Measurements from ENCODE around the gene CRX. TPM values are rescaled to one million over a fixed set of nuclear protein-coding genes. Genes with fewer than 3 reads are reported as not detected.
A peak's percentile ranks its signal among the peaks of the same experiment; 100 is the strongest.
"Not testable (repeated sequence)": the region's sequence is repeated elsewhere in the genome, so short reads cannot be mapped to it uniquely, and the experiment has no call there.

Gene CRX
- total RNA-seq, 1 experiment from 2014 or later: not detected

DNA sequence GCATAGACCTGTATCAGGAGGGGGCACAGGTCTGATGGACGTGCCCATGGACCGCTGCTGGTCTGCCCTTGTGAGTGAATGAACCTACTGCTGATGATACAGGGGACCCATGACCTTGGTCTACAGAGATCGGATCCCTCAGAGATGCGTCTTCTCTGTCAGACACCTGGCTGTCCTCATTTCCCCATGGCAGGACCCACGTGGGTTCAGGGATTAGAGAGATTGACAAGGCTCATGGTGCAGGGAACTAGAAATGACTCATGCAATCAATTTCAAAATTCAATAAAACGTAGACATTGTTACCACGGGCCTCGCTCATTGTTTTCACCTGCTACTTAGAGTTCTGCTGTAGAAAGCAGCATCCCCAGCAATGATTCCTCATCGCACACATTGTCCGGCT lies 16.4 kb upstream of the CRX start:
- Mint-ChIP-seq H3K4me1 (ENCODE audit: insufficient read depth, unreplicated experiment) (no peaks in the 10 kb centered on the region), H3K9me3 (ENCODE audit: unreplicated experiment) (no peaks in the 10 kb centered on the region), H3K4me3 (ENCODE audit: unreplicated experiment) (no peak overlapping the region), H3K36me3 (ENCODE audit: insufficient read depth, unreplicated experiment) (peaks cover 4% of the 10 kb centered on the region), H3K27me3 (ENCODE audit: insufficient read depth, unreplicated experiment) (no peaks in the 10 kb centered on the region), H3K27ac (ENCODE audit: low read depth, unreplicated experiment) (no peak overlapping the region)
- BruUV-seq (replicated peaks): no TSS peak
- CTCF ChIA-PET: interaction anchor here (0.6 to 1.2 kb wide), 3 partner anchors 9 to 91 kb away, joined by 3 to 6 read pairs (median 3); no protein-coding TSS in a partner anchor
- intact Hi-C loops (cut with micrococcal nuclease): no loop called here
- TF ChIP-seq, protein P1, sequence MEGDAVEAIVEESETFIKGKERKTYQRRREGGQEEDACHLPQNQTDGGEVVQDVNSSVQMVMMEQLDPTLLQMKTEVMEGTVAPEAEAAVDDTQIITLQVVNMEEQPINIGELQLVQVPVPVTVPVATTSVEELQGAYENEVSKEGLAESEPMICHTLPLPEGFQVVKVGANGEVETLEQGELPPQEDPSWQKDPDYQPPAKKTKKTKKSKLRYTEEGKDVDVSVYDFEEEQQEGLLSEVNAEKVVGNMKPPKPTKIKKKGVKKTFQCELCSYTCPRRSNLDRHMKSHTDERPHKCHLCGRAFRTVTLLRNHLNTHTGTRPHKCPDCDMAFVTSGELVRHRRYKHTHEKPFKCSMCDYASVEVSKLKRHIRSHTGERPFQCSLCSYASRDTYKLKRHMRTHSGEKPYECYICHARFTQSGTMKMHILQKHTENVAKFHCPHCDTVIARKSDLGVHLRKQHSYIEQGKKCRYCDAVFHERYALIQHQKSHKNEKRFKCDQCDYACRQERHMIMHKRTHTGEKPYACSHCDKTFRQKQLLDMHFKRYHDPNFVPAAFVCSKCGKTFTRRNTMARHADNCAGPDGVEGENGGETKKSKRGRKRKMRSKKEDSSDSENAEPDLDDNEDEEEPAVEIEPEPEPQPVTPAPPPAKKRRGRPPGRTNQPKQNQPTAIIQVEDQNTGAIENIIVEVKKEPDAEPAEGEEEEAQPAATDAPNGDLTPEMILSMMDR (IDR thresholded peaks at IDR 0.05; ENCODE audit: unreplicated experiment): no peak
- POLR2A ChIA-PET: no interaction called here
- no peak for DNase-seq (ENCODE audit: unreplicated experiment)

DNA sequence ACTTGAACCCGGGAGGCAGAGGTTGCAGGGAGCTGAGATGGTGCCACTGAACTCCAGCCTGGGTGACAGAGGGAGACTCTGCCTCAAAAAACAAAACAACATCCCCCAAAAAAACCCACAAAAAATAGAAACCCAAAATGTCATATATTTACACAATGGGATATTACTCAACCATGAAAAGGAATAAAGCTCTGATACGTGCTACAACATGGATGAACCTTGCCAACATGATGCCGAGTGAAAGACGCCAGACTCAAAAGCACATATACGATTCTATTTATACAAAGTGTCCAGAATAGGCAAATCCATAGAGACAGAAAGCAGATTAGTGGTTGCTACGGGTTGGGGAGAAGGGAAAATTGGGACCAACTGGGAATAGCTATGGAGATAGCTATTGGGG lies 15.3 kb upstream of the CRX start:
- ChIA-PET CTCF (interaction anchor here (0.6 to 1.2 kb wide), 3 partner anchors 8 to 908 kb away, joined by 3 to 6 read pairs (median 3); no protein-coding TSS in a partner anchor), POLR2A (no interaction called here)
- TF ChIP-seq, protein P1 (IDR thresholded peaks at IDR 0.05; ENCODE audit: unreplicated experiment): no peak
- no peak overlapping the region for H3K27ac Mint-ChIP-seq (ENCODE audit: low read depth, unreplicated experiment)
- H3K9me3 Mint-ChIP-seq (ENCODE audit: unreplicated experiment): no peaks in the 10 kb centered on the region
- no peak for DNase-seq (ENCODE audit: unreplicated experiment)
- H3K4me3 Mint-ChIP-seq (ENCODE audit: unreplicated experiment): no peak overlapping the region
- no TSS peak for BruUV-seq (replicated peaks)
- H3K4me1 Mint-ChIP-seq (ENCODE audit: insufficient read depth, unreplicated experiment): no peaks in the 10 kb centered on the region
- H3K36me3 Mint-ChIP-seq (ENCODE audit: insufficient read depth, unreplicated experiment): peaks cover 4% of the 10 kb centered on the region
- intact Hi-C loops (cut with micrococcal nuclease): no loop called here
- H3K27me3 Mint-ChIP-seq (ENCODE audit: insufficient read depth, unreplicated experiment): no peaks in the 10 kb centered on the region

DNA sequence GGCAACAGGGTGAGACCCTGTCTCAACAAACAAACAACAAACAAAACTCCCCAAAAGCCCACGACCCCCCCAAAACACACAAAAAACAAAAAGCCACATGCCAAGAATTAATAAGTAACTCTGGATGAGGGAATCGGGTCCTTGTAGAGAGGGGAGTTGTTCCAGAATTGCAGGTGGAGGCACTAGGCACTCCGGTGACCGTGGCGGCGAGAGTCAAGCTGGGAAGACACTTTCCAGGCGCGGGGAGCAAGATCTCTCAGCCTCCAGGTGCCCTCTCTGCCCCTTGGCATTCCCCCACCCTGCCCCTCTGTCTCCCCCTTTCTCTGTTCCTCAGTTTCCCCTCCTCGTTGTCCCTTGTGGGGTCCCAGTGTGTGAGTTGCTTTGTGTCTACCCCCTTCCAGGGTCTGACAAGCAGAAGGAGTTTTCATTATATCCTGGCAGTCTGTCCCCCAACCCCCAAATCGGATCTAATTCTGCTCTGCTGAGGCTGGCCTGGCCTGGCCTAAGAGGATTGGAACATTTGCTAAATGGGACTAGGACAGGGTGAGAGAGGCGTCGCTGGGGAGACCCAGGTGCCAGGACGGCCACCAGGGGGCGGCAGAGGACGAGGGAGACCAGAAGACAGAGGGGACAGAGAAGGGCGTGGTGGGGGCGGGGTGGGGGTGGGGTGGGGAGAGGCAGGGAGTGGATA lies 8.3 kb upstream of the CRX start:
- H3K27ac Mint-ChIP-seq (ENCODE audit: low read depth, unreplicated experiment): no peak overlapping the region

DNA sequence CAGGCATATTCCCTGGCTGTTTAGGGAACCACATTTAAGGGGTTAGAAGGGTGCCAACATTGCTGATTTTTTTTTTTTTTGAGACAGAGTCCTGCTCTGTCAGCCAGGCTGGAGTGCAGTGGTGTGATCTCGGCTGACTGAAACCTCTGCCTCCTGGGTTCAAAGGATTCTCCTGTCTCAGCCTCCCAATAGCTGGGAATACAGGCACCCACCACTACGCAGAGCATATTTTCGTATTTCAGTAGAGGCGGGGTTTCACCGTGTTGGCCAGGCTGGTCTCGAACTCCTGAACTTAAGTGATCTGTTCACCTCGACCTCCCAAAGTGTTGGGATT lies 7.8 kb upstream of the CRX start:
- no peaks in the 10 kb centered on the region for H3K4me1 Mint-ChIP-seq (ENCODE audit: insufficient read depth, unreplicated experiment)
- no peaks in the 10 kb centered on the region for H3K36me3 Mint-ChIP-seq (ENCODE audit: insufficient read depth, unreplicated experiment)
- H3K9me3 Mint-ChIP-seq (ENCODE audit: unreplicated experiment): no peaks in the 10 kb centered on the region
- no TSS peak for BruUV-seq (replicated peaks)
- DNase-seq (ENCODE audit: unreplicated experiment): no peak
- intact Hi-C loops (cut with micrococcal nuclease): no loop called here
- H3K27ac Mint-ChIP-seq (ENCODE audit: low read depth, unreplicated experiment): no peak overlapping the region
- peaks cover 13% of the 10 kb centered on the region for H3K27me3 Mint-ChIP-seq (ENCODE audit: insufficient read depth, unreplicated experiment)
- TF ChIP-seq, protein P1 (IDR thresholded peaks at IDR 0.05; ENCODE audit: unreplicated experiment): no peak
- CTCF ChIA-PET: interaction anchor here (0.7 to 1.2 kb wide), 7 partner anchors 9 to 391 kb away, joined by 3 to 5 read pairs (median 3); no protein-coding TSS in a partner anchor
- POLR2A ChIA-PET: no interaction called here
- H3K4me3 Mint-ChIP-seq (ENCODE audit: unreplicated experiment): no peak overlapping the region

More for the DNA sequence above, 8.3 kb upstream of the CRX start:
- Mint-ChIP-seq H3K4me1 (ENCODE audit: insufficient read depth, unreplicated experiment) (no peaks in the 10 kb centered on the region), H3K27me3 (ENCODE audit: insufficient read depth, unreplicated experiment) (peaks cover 8% of the 10 kb centered on the region), H3K9me3 (ENCODE audit: unreplicated experiment) (no peaks in the 10 kb centered on the region), H3K4me3 (ENCODE audit: unreplicated experiment) (no peak overlapping the region), H3K36me3 (ENCODE audit: insufficient read depth, unreplicated experiment) (no peaks in the 10 kb centered on the region)
- CTCF ChIA-PET: interaction anchor here (0.5 to 1.2 kb wide), 3 partner anchors 22 to 81 kb away, joined by 3 to 5 read pairs (median 3); no protein-coding TSS in a partner anchor
- TF ChIP-seq, protein P1 (IDR thresholded peaks at IDR 0.05; ENCODE audit: unreplicated experiment): peak; percentile 48
- no TSS peak for BruUV-seq (replicated peaks)
- POLR2A ChIA-PET: no interaction called here
- DNase-seq (ENCODE audit: unreplicated experiment): peak; percentile 81
- intact Hi-C loops (cut with micrococcal nuclease): no loop called here

DNA sequence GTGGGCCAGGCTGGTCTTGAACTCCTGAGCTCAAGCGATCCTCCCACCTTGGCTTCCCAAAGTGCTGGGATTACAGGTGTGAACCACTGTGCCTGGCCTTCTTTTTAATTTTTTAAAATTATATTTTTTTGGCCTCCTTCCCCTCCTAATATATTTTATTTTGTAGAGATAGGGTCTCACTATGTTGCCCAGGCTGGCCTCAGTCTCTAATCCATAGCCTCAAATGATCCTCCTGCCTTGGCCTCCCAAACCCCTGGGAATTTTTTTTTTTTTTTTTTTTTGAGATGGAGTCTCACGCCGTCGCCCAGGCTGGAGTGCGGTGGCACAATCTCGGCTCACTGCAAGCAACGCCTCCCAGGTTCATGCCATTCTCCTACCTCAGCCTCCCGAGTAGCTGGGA lies 5.5 kb upstream of the CRX start:
- CTCF ChIA-PET; H3K4me3 Mint-ChIP-seq (ENCODE audit: unreplicated experiment); BruUV-seq (replicated peaks); H3K4me1 Mint-ChIP-seq (ENCODE audit: insufficient read depth, unreplicated experiment); H3K36me3 Mint-ChIP-seq (ENCODE audit: insufficient read depth, unreplicated experiment); H3K27ac Mint-ChIP-seq (ENCODE audit: low read depth, unreplicated experiment); H3K9me3 Mint-ChIP-seq (ENCODE audit: unreplicated experiment); DNase-seq (ENCODE audit: unreplicated experiment); intact Hi-C loops (cut with micrococcal nuclease): not testable (repeated sequence)
- POLR2A ChIA-PET: interaction anchor here (0.7 kb wide), 1 partner anchor 24 kb away, joined by 3 read pairs; no protein-coding TSS in a partner anchor
- H3K27me3 Mint-ChIP-seq (ENCODE audit: insufficient read depth, unreplicated experiment): peaks cover 36% of the 10 kb centered on the region

DNA sequence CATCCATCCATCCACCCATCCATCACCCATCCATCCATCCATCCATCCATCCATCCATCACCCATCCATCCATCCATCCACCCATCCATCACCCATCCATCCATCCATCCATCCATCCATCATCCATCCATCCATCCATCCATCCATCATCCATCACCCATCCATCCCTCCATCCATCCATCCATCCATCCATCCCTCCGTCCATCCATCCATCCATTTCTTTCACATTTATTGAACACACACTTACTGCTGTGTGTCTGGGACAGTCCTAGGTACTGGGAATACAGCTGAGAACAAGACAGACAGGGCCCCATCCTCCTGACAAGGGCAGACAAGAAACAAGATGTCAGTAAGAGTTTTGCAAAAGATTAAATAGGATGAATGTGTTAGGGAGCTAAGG lies 3.5 kb upstream of the CRX start:
- POLR2A ChIA-PET; H3K4me3 Mint-ChIP-seq (ENCODE audit: unreplicated experiment); H3K36me3 Mint-ChIP-seq (ENCODE audit: insufficient read depth, unreplicated experiment); H3K4me1 Mint-ChIP-seq (ENCODE audit: insufficient read depth, unreplicated experiment); DNase-seq (ENCODE audit: unreplicated experiment); intact Hi-C loops (cut with micrococcal nuclease); H3K9me3 Mint-ChIP-seq (ENCODE audit: unreplicated experiment); H3K27ac Mint-ChIP-seq (ENCODE audit: low read depth, unreplicated experiment); CTCF ChIA-PET; BruUV-seq (replicated peaks): not testable (repeated sequence)
- peaks cover 40% of the 10 kb centered on the region for H3K27me3 Mint-ChIP-seq (ENCODE audit: insufficient read depth, unreplicated experiment)

Measured in MCF 10A (cell line).